Measurements from ENCODE around the gene SFTPA2.

The SFTPA2 gene

GRCh38 chr10:79507440-79508167 is 52.6 kb downstream of the SFTPA2 start:
- Histone ChIP-seq H3K9ac (ENCODE audit: low read length) (no peak overlapping the region), H4K20me1 (ENCODE audit: insufficient read depth, low read length) (no peaks in the 10 kb centered on the region), H3K79me2 (ENCODE audit: low read length) (no peaks in the 10 kb centered on the region), H3K36me3 (replicated peaks; ENCODE audit: low read depth, low read length) (no peaks in the 10 kb centered on the region), H3K4me1 (ENCODE audit: low read length) (no peaks in the 10 kb centered on the region), H3K27ac (ENCODE audit: low read length) (no peak overlapping the region), H3K27me3 (ENCODE audit: low read depth, low read length) (peaks cover 3% of the 10 kb centered on the region), H3K4me3 (ENCODE audit: low read length) (no peak overlapping the region), H2AFZ (ENCODE audit: low read depth, low read length) (no peak overlapping the region), H3K9me3 (ENCODE audit: insufficient read depth, low read length) (no peaks in the 10 kb centered on the region), H3K4me2 (ENCODE audit: low read length) (no peak overlapping the region)
- TF ChIP-seq EZH2phosphoT487 (IDR thresholded peaks at IDR 0.05; ENCODE audit: low read depth) (no peak), CTCF (IDR thresholded peaks at IDR 0.05; ENCODE audit: low read depth, low read length) (no peak)

Measured in OCI-LY3 (cell line).